H9 (cell line): ENCODE results near the gene UHRF1. TPM values are rescaled to one million over a fixed set of nuclear protein-coding genes. Genes with fewer than 3 reads are reported as not detected.
A peak's percentile ranks its signal among the peaks of the same experiment; 100 is the strongest.

Experiments used
- DNase-seq: peaks from one replicate; pipeline ENCODE4 v3.0.0-alpha.2; 2017
- H2AFZ ChIP-seq: one replicate; pipeline ENCODE4 v1.6.1; 2013; ENCODE audit warnings: mild to moderate bottlenecking, low read length, control low read depth, moderate library complexity
- H2AK5ac ChIP-seq: 2 replicates; pipeline ENCODE4 v1.6.1; 2013; ENCODE audit warnings: low read length, control low read depth, mixed read lengths; ENCODE audit not compliant: insufficient read length
- H2BK120ac ChIP-seq: one replicate; pipeline ENCODE4 v1.6.1; 2013; ENCODE audit warnings: low read depth, mild to moderate bottlenecking, low read length, control low read depth, inconsistent platforms; ENCODE audit not compliant: poor library complexity, severe bottlenecking
- H2BK12ac ChIP-seq: 2 replicates; pipeline ENCODE4 v1.6.1; 2013; ENCODE audit warnings: low read length, control low read depth, mixed read lengths, low read depth; ENCODE audit not compliant: insufficient read length
- H2BK15ac ChIP-seq: 2 replicates; pipeline ENCODE4 v1.6.1; 2013; ENCODE audit warnings: low read depth, low read length, control low read depth
- H2BK20ac ChIP-seq: one replicate; pipeline ENCODE4 v1.6.1; 2013; ENCODE audit warnings: low read depth, mild to moderate bottlenecking, low read length, control low read depth, inconsistent platforms; ENCODE audit not compliant: poor library complexity, severe bottlenecking
- H2BK5ac ChIP-seq: 2 replicates; pipeline ENCODE4 v1.6.1; 2013; ENCODE audit warnings: low read length, control low read depth, mixed read lengths; ENCODE audit not compliant: insufficient read length
- H3K14ac ChIP-seq: 2 replicates; pipeline ENCODE4 v1.6.1; 2013; ENCODE audit warnings: low read length, control low read depth; ENCODE audit not compliant: insufficient read depth
- H3K18ac ChIP-seq: 2 replicates; pipeline ENCODE4 v1.6.1; 2013; ENCODE audit warnings: low read depth, mild to moderate bottlenecking, mixed read lengths, low read length, control low read depth; ENCODE audit not compliant: insufficient read length
- H3K23ac ChIP-seq: 2 replicates; pipeline ENCODE4 v1.6.1; 2013; ENCODE audit warnings: low read length, control low read depth, mixed read lengths, low read depth; ENCODE audit not compliant: insufficient read length
- H3K23me2 ChIP-seq: 2 replicates; pipeline ENCODE4 v1.6.1; 2013; ENCODE audit warnings: low read depth, mild to moderate bottlenecking, mixed read lengths, low read length, control low read depth; ENCODE audit not compliant: insufficient read length, poor library complexity, severe bottlenecking
- H3K27ac ChIP-seq: 2 replicates; pipeline ENCODE4 v1.5.1; 2013; ENCODE audit warnings: low read length, control low read depth, mixed read lengths, low read depth; ENCODE audit not compliant: insufficient read length
- H3K27me3 ChIP-seq: 2 replicates; pipeline ENCODE4 v1.6.1; 2013; ENCODE audit warnings: low read length, control low read depth, inconsistent platforms; ENCODE audit not compliant: insufficient read depth
- H3K4ac ChIP-seq: 2 replicates; pipeline ENCODE4 v1.6.1; 2013; ENCODE audit warnings: low read depth, mild to moderate bottlenecking, control low read depth, inconsistent platforms, low read length, moderate library complexity
- H3K4me1 ChIP-seq: 2 replicates; pipeline ENCODE4 v1.6.1; 2013; ENCODE audit warnings: low read length, control low read depth, inconsistent platforms; ENCODE audit not compliant: insufficient read depth
- H3K4me2 ChIP-seq: 2 replicates; pipeline ENCODE4 v1.6.1; 2013; ENCODE audit warnings: low read length, control low read depth, mixed read lengths; ENCODE audit not compliant: insufficient read length, insufficient read depth
- H3K56ac ChIP-seq: 2 replicates; pipeline ENCODE4 v1.6.1; 2013; ENCODE audit warnings: low read depth, mild to moderate bottlenecking, mixed read lengths, low read length, control low read depth; ENCODE audit not compliant: insufficient read length
- H3K79me1 ChIP-seq: 2 replicates; pipeline ENCODE4 v1.6.1; 2013; ENCODE audit warnings: low read depth, mild to moderate bottlenecking, moderate library complexity, low read length, control low read depth, inconsistent platforms; ENCODE audit not compliant: insufficient read depth, poor library complexity, severe bottlenecking
- H3K79me2 ChIP-seq: 2 replicates; pipeline ENCODE4 v1.6.1; 2013; ENCODE audit warnings: low read length, control low read depth, inconsistent platforms; ENCODE audit not compliant: insufficient read depth
- H3K9ac ChIP-seq: 2 replicates; pipeline ENCODE4 v1.6.1; 2013; ENCODE audit warnings: low read length, control low read depth, mixed read lengths; ENCODE audit not compliant: insufficient read length; ENCODE audit errors: extremely low read depth
- H3K9me3 ChIP-seq: one replicate; pipeline ENCODE4 v1.6.1; 2013; ENCODE audit warnings: low read depth, low read length, inconsistent platforms; ENCODE audit not compliant: control insufficient read depth
- H3T11ph ChIP-seq: one replicate; pipeline ENCODE4 v1.6.1; 2013; ENCODE audit warnings: mild to moderate bottlenecking, low read length, control low read depth, inconsistent platforms
- H4K20me1 ChIP-seq: one replicate; pipeline ENCODE4 v1.6.1; 2013; ENCODE audit not compliant: control insufficient read depth, insufficient read length, insufficient read depth
- H4K5ac ChIP-seq: 2 replicates; pipeline ENCODE4 v1.6.1; 2013; ENCODE audit warnings: low read depth, mild to moderate bottlenecking, mixed read lengths, low read length, control low read depth; ENCODE audit not compliant: insufficient read length
- H4K8ac ChIP-seq: replicated peaks from 2 replicates; pipeline ENCODE4 v1.6.1; 2013; ENCODE audit warnings: low read length, control low read depth, mixed read lengths, low read depth; ENCODE audit not compliant: insufficient read length
- H4K91ac ChIP-seq: 2 replicates; pipeline ENCODE4 v1.6.1; 2013; ENCODE audit warnings: low read depth, mild to moderate bottlenecking, moderate library complexity, mixed read lengths, low read length, control low read depth; ENCODE audit not compliant: insufficient read length
- H3K27ac Mint-ChIP-seq, 3 experiments: 2 replicates in 2 of 3; 3 replicates in 1 of 3; pipeline ENCODE4 v1.8.0; 2020 to 2021; ENCODE audit warnings: mixed read lengths in 3 of 3, mild to moderate bottlenecking in 1 of 3, moderate library complexity in 1 of 3
- H3K27me3 Mint-ChIP-seq: 2 replicates; pipeline ENCODE4 v1.8.0; 2021; ENCODE audit warnings: low read depth, mild to moderate bottlenecking, moderate library complexity, mixed read lengths
- H3K36me3 Mint-ChIP-seq, 3 experiments: 2 replicates in 2 of 3; 3 replicates in 1 of 3; pipeline ENCODE4 v1.8.0; 2020 to 2021; ENCODE audit warnings: low read depth in 3 of 3, mixed read lengths in 3 of 3; ENCODE audit not compliant: insufficient read depth in 1 of 3
- H3K4me1 Mint-ChIP-seq, 2 experiments: 2 replicates each; pipeline ENCODE4 v1.8.0; 2020; ENCODE audit warnings: mixed read lengths in 2 of 2
- H3K4me3 Mint-ChIP-seq, 2 experiments: 2 replicates in 1 of 2; 3 replicates in 1 of 2; pipeline ENCODE4 v1.8.0; 2020 to 2021; ENCODE audit warnings: mild to moderate bottlenecking in 2 of 2, mixed read lengths in 2 of 2, moderate library complexity in 1 of 2
- H3K9me3 Mint-ChIP-seq, 2 experiments: 2 replicates in 1 of 2; 3 replicates in 1 of 2; pipeline ENCODE4 v1.8.0; 2020; ENCODE audit warnings: mild to moderate bottlenecking in 2 of 2, mixed read lengths in 2 of 2, moderate library complexity in 1 of 2
- CTCF ChIP-seq: fragments of 200-600 bp; sonication (generic); conservative IDR thresholded peaks from 3 replicates; pipeline ENCODE4 v1.8.0; 2021; ENCODE audit warnings: antibody characterized with exemption, mild to moderate bottlenecking
- WGBS: extraction: QIAGEN DNeasy Blood & Tissue Kit; methylation state at CpG from one replicate; pipeline ENCODE4 v1.1.7; 2013; ENCODE audit warnings: missing lambda C conversion rate, low lambda C conversion rate, mixed read lengths; ENCODE audit not compliant: insufficient read length; ENCODE audit errors: extremely low coverage; 5-methylcytosine and 5-hydroxymethylcytosine counted together
- total RNA-seq: library from RNA; stranded (reverse); gene quantifications from 2 replicates; pipeline ENCODE4 v1.2.1, GENCODE V29; 2021

The UHRF1 gene
- total RNA-seq, 1 experiment from 2014 or later: 106 TPM

GRCh38 chr19:4972509-4973230 lies 63.4 kb downstream of the UHRF1 start:
- no peak overlapping the region for H2BK12ac ChIP-seq
- H3K27me3 ChIP-seq: no peaks in the 10 kb centered on the region
- H4K91ac ChIP-seq: no peak overlapping the region
- H3K27ac ChIP-seq: no peak overlapping the region
- no peak overlapping the region for H4K8ac ChIP-seq
- H3K79me2 ChIP-seq: peaks cover 7% of the 10 kb centered on the region; the same call in 1 of the 2 replicates
- no peak overlapping the region for H3T11ph ChIP-seq
- H2BK5ac ChIP-seq: no peak overlapping the region
- H2AK5ac ChIP-seq: no peak overlapping the region
- H3K27ac Mint-ChIP-seq: peak overlapping the region in 1 of 3 experiments; percentile 75; a peak in 2 of 7 replicates
- H2BK15ac ChIP-seq: no peak overlapping the region
- no peak overlapping the region for H3K4me2 ChIP-seq
- H3K56ac ChIP-seq: no peak overlapping the region
- H3K4me1 Mint-ChIP-seq: peaks cover 36 to 48% of the 10 kb centered on the region in 2 experiments
- H3K9ac ChIP-seq: no peak overlapping the region
- H3K14ac ChIP-seq: no peak overlapping the region; the same call in 1 of the 2 replicates
- peaks cover 2% of the 10 kb centered on the region for H4K20me1 ChIP-seq
- peaks cover 5% of the 10 kb centered on the region for H3K27me3 Mint-ChIP-seq
- no peak overlapping the region for H2AFZ ChIP-seq
- no peak overlapping the region for H2BK20ac ChIP-seq
- H3K4ac ChIP-seq: no peak overlapping the region
- no peaks in the 10 kb centered on the region for H3K9me3 Mint-ChIP-seq
- WGBS: no CpG with 5 or more reads among the region's 12 CpGs
- peaks cover 12% of the 10 kb centered on the region for H3K23me2 ChIP-seq
- no peak overlapping the region for H2BK120ac ChIP-seq
- H3K9me3 ChIP-seq: no peaks in the 10 kb centered on the region
- H4K5ac ChIP-seq: no peak overlapping the region
- no peak for TF ChIP-seq CTCF
- no peak overlapping the region for H3K4me3 Mint-ChIP-seq
- no peaks in the 10 kb centered on the region for H3K4me1 ChIP-seq
- H3K79me1 ChIP-seq: no peaks in the 10 kb centered on the region
- no peak overlapping the region for H3K23ac ChIP-seq
- no peak for DNase-seq
- H3K36me3 Mint-ChIP-seq: peaks cover 0 to 11% (median 8%) of the 10 kb centered on the region in 3 experiments
- H3K18ac ChIP-seq: no peak overlapping the region
